ENCODE data around the gene CTF1.
"Not testable (repeated sequence)": the region's sequence is repeated elsewhere in the genome, so short reads cannot be mapped to it uniquely, and the experiment has no call there.

The CTF1 gene

GRCh38 chr16:30930160-30930571 is 33.8 kb downstream of the CTF1 start:
- DNase-seq (ENCODE audit: low read depth, low spot score), result no peak

GRCh38 chr16:30931068-30931650 is 34.7 kb downstream of the CTF1 start:
- no peak for DNase-seq (ENCODE audit: low read depth, low spot score)

GRCh38 chr16:30934827-30935557 is 38.6 kb downstream of the CTF1 start:
- DNase-seq (ENCODE audit: low read depth, low spot score), result peak; percentile 88

GRCh38 chr16:30937692-30938091 is 41.3 kb downstream of the CTF1 start:
- DNase-seq (ENCODE audit: low read depth, low spot score), result no peak

DNA sequence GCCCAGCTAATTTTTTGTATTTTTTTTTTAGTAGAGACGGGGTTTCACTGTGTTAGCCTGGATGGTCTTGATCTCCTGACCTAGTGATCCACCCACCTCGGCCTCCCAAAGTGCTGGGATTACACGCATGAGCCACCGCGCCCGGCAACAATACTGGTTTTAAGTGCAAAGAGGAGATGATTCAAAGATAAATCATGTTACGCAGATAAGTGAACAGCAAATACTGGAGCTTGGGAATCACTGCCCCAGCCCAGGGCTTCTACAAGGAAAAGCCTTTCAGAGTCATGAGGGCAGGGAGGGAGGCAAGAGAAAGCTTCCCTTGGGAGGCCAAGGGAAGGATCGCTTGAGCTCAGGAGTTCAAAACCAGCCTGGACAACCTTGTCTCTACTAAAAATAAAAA is 43.2 kb downstream of the CTF1 start:
- DNase-seq (ENCODE audit: low read depth, low spot score), result not testable (repeated sequence)

DNA sequence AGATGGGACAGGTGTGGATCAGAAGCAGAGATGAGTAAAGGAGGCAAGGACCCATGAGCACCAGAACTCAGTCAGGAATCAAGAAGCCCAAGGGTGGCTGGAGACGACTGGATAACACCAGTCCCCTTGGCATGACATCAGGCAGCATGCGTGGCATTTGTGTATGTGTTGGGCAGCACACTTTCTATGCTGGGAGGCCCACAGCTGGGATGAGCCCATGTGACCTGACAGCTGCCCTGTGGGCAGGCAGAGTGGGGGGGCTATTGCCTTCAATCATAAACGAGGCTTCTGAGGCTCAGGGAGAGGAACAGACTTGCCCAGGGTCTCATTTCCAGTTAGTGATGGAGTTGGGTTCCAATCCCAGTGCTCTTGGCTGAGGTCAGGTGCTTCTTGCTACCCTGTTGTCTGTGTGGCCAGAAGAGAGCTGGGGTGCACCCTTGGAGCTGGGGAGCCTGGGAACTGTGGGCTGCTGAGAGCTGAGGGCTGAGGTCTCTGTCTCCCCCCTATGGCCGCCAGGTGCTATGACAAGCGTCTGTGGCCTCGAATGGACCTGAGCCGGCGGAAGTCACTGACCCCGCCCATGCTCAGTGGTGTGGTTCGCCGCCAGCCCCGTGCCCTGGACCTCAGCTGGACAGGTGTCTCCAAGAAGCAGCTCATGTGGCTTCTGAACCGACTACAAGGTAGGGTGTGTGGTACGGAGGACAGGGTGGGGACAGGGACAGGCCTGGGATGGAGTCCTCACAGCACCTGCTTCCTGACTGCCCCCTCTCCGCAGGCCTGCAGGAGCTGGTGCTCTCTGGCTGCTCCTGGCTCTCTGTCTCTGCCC is 45.4 kb downstream of the CTF1 start:
- peak; percentile 92 for DNase-seq (ENCODE audit: low read depth, low spot score)

DNA sequence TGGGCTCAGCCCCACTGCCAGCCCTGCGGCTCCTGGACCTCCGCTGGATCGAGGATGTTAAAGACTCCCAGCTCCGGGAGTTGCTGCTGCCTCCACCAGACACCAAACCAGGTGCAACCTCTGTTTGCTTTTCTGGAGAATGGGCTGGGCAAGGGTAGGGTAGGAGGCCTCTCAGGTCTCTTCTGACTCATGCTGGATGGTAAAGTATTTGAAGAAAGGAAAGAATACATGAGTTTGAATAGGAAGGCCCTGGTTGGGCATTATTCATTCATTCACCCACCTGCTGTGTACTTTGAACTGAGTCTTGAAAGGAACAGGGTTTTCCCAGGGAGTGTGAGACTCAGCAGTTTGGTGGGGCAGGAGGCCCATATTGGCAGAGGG is 46.0 kb downstream of the CTF1 start:
- peak; percentile 6 for DNase-seq (ENCODE audit: low read depth, low spot score)

DNA sequence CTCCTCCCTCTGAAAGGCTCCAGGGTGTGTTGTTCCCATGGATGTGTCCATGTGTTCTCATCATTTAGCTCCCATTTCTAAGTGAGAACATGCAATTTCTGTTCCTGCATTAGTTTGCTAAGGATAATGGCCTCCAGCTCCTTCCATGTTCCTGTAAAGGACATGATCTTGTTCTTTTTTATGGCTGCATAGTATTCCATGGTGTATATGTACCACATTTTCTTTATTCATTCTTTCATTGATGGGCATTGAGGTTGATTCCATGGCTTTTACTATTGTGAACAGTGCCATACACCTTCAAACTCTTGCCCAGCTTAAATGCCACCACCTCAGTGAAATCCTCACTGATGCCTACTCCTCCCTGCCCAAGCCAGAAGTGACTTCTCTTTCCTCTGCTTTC is 47.9 kb downstream of the CTF1 start:
- DNase-seq (ENCODE audit: low read depth, low spot score), result no peak

- DNase-seq (ENCODE audit: low read depth, low spot score), result no peak
These were observed 50.5 kb downstream of the CTF1 start for GRCh38 chr16:30946671-30947540.

- DNase-seq (ENCODE audit: low read depth, low spot score), result no peak
These were observed 51.1 kb downstream of the CTF1 start for GRCh38 chr16:30947541-30947858.

DNA sequence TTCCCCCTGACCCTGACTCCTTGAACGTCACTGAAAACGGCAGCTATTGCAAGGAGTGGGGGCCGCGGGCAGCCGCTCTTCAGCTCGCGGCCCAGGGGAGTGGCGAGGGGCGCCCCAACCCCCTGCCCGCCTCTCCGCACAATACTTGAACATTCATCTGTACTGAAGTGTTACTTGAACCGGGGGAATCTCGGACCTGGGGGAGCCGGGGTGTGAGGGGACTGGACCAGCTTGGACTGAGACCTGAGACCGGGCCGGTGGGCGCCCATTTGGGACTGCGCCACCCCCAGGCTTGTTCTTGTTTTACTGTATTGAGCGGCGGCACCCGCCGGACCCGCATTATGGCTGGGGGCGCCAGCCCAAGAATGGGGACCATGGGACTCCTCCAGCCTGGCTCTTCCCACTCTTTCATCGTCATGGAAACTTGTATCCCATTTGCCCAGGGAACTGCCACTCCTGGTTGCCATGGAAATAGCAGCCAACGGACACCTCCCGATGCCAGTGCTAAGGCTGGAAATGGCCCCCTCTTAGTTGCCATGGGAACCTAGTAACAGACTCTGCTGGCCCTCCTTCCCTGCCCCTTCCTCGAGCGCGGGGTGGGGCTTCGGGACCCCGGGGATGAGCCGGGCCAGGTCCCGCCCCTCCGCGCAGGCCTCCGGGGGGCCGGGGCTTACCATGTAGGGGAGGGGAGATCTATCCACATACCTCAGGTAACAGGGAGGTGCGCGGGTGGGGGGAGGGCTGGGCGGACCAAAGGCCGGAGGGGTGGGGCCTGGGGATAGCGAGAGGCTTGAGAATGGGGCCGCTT is 51.6 kb downstream of the CTF1 start:
- peak; percentile 100 for DNase-seq (ENCODE audit: low read depth, low spot score)

GRCh38 chr16:30948667-30949649 is 52.5 kb downstream of the CTF1 start, which contains the start of gene ORAI3:
Gene ORAI3, plus strand, starts transcription at chr16:30949068. Its CDS starts 222 bp downstream, at chr16:30949290.
- DNase-seq (ENCODE audit: low read depth, low spot score), result peak; percentile 73

DNA sequence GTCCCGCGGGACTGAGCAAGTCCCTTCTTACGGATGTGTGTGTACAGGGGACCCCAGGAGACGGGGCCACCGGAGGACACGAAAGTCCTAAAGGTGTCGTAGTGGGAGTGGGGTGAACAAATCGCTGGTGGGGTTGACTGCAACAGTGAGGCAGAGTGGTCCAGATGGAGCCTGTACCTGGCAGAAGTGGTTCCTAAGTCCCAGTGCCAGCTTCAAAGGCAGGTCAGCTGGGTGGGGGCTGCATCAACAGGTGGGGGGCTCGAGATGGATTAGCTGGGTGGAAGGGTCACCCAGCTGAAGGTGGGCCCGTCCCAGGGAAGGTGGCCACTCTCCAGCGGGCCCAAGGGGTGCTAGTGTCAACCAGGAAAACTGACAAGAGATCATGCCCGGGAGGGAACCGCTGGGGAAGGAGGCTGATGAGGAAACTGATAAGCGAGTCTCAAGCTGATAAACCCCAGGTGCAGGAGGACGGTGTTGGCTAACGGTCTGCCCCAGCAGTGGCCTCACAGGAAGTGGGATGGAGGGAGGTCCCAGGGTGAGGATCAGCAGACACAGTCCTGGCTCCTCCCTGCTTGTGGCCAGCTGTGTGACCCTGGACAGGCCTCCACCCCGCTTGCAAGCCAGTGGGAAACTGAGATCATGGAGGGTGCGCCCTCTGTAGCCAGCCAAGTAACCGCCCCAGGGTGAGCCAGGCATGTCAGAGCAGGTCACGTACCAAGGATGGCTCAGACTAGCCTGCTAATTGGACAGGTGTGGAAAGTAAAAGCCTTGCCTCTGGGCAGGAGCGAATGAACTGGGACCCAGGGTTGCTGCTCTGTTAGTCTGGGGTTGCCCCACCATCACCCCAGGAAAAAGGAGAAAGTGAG is 53.5 kb downstream of the CTF1 start:
- DNase-seq (ENCODE audit: low read depth, low spot score), result peak; percentile 93

DNA sequence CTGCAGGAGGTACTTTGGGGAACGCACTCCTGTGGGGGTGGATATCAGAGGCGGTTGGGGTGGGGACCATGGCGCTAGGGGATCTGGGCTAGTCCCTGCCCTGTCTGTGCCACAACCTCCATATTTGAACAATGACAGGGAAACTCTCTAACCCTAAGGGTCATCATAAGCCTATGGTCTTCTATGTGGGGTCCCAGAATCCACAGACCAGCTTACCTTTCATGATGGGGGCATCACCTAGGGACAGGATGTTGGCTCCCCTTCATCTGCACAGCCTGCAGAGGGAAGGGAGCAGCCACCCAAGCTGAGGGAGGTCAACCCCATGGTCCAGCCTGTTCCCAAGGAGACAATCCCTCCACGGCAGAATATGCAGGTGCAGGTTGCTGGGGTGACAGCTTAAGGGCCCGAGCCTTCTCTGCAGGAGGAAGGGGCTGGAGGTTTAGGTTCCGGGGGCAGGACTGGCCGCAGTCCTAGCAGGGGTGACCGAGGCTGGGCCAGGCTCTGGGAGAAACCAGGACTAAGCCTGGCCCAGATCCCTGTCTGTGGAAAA is 54.2 kb downstream of the CTF1 start:
- no peak for DNase-seq (ENCODE audit: low read depth, low spot score)

GRCh38 chr16:30951193-30951592 is 54.8 kb downstream of the CTF1 start:
- DNase-seq (ENCODE audit: low read depth, low spot score), result no peak

DNA sequence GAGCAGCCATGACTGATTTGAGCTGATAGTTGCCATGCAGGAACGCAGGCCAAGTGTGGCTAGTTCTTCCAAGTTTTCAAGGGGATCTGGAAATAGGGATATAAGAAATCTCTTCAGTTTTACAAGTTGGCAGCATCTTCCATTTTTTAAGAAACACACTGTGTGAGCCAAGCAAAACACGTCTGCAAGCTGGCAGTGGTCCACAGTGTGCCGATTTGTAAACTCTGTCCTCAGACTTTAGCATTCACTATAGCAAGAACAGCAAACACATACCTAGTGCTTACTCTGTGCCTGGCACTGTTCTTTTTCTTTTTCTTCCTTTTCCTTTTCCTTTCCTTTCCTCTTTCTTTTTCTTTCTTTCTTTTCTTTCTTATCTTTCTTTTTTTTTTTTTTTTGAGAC is 55.3 kb downstream of the CTF1 start:
- no peak for DNase-seq (ENCODE audit: low read depth, low spot score)

DNA sequence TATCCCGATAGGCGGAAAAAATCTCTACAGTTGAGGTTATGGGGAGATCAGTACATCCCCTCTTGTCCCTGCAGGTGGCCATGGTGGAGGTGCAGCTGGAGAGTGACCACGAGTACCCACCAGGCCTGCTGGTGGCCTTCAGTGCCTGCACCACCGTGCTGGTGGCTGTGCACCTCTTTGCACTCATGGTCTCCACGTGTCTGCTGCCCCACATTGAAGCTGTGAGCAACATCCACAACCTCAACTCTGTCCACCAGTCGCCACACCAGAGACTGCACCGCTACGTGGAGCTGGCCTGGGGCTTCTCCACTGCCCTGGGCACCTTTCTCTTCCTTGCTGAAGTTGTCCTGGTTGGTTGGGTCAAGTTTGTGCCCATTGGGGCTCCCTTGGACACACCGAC is 56.7 kb downstream of the CTF1 start:
- DNase-seq (ENCODE audit: low read depth, low spot score), result no peak

All from ELF-1 (cell line).